HG03045 (cell line): ENCODE data around the gene SBF2.
"Not testable (repeated sequence)": the region's sequence is repeated elsewhere in the genome, so short reads cannot be mapped to it uniquely, and the experiment has no call there.

Source experiments
- ATAC-seq: cut with Tn5 transposase; IDR thresholded peaks from one replicate; pipeline ENCODE4 v1.9.1; 2021; ENCODE audit warnings: mild to moderate bottlenecking, moderate library complexity; ENCODE audit not compliant: unreplicated experiment

SBF2 gene

GRCh38 chr11:10125522-10126133 lies 168.4 kb downstream of the SBF2 start:
- ATAC-seq: no peak

- no peak for ATAC-seq
Observed at GRCh38 chr11:10122326-10123197, 171.5 kb downstream of the SBF2 start.

GRCh38 chr11:10118865-10119264 lies 175.2 kb downstream of the SBF2 start:
- ATAC-seq: no peak

GRCh38 chr11:10117709-10118351 lies 176.2 kb downstream of the SBF2 start:
- ATAC-seq: no peak

- no peak for ATAC-seq
Observed at GRCh38 chr11:10116588-10116987, 177.4 kb downstream of the SBF2 start.

GRCh38 chr11:10114593-10115404 lies 179.2 kb downstream of the SBF2 start:
- ATAC-seq: no peak

GRCh38 chr11:10113852-10114251 lies 180.2 kb downstream of the SBF2 start:
- no peak for ATAC-seq

- ATAC-seq: no peak
Observed at GRCh38 chr11:10109806-10110205, 184.2 kb downstream of the SBF2 start.

- no peak for ATAC-seq
Observed at GRCh38 chr11:10108915-10109680, 184.9 kb downstream of the SBF2 start.

GRCh38 chr11:10107497-10107896 lies 186.5 kb downstream of the SBF2 start:
- ATAC-seq: no peak

- no peak for ATAC-seq
Observed at GRCh38 chr11:10097615-10098014, 196.4 kb downstream of the SBF2 start.

GRCh38 chr11:10096987-10097386 lies 197.0 kb downstream of the SBF2 start:
- ATAC-seq: no peak

GRCh38 chr11:10095412-10096208 lies 198.4 kb downstream of the SBF2 start:
- no peak for ATAC-seq

- ATAC-seq: no peak
Observed at GRCh38 chr11:10092426-10092825, 201.6 kb downstream of the SBF2 start.

- ATAC-seq: no peak
Observed at GRCh38 chr11:10091314-10092045, 202.5 kb downstream of the SBF2 start.

GRCh38 chr11:10087923-10088225 lies 206.1 kb downstream of the SBF2 start:
- not testable (repeated sequence) for ATAC-seq

- ATAC-seq: no peak
Observed at GRCh38 chr11:10087186-10087922, 206.7 kb downstream of the SBF2 start.

- no peak for ATAC-seq
Observed at GRCh38 chr11:10080138-10080537, 213.9 kb downstream of the SBF2 start.
